ENCODE measurements around the gene TNF. TPM values are rescaled to one million over a fixed set of nuclear protein-coding genes. Genes with fewer than 3 reads are reported as not detected.

The TNF gene
- total and polyA plus RNA-seq, 2 of the 13 experiments (the other 11 are each of a cell fraction or from before 2014, with no cell fraction given), result not detected

DNA sequence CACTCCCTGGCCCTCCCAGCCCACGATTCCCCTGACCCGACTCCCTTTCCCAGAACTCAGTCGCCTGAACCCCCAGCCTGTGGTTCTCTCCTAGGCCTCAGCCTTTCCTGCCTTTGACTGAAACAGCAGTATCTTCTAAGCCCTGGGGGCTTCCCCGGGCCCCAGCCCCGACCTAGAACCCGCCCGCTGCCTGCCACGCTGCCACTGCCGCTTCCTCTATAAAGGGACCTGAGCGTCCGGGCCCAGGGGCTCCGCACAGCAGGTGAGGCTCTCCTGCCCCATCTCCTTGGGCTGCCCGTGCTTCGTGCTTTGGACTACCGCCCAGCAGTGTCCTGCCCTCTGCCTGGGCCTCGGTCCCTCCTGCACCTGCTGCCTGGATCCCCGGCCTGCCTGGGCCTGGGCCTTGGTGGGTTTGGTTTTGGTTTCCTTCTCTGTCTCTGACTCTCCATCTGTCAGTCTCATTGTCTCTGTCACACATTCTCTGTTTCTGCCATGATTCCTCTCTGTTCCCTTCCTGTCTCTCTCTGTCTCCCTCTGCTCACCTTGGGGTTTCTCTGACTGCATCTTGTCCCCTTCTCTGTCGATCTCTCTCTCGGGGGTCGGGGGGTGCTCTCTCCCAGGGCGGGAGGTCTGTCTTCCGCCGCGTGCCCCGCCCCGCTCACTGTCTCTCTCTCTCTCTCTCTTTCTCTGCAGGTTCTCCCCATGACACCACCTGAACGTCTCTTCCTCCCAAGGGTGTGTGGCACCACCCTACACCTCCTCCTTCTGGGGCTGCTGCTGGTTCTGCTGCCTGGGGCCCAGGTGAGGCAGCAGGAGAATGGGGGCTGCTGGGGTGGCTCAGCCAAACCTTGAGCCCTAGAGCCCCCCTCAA lies 3.1 kb upstream of the TNF start, which contains the start of gene LTA (continued):
- TF ChIP-seq, protein P1, sequence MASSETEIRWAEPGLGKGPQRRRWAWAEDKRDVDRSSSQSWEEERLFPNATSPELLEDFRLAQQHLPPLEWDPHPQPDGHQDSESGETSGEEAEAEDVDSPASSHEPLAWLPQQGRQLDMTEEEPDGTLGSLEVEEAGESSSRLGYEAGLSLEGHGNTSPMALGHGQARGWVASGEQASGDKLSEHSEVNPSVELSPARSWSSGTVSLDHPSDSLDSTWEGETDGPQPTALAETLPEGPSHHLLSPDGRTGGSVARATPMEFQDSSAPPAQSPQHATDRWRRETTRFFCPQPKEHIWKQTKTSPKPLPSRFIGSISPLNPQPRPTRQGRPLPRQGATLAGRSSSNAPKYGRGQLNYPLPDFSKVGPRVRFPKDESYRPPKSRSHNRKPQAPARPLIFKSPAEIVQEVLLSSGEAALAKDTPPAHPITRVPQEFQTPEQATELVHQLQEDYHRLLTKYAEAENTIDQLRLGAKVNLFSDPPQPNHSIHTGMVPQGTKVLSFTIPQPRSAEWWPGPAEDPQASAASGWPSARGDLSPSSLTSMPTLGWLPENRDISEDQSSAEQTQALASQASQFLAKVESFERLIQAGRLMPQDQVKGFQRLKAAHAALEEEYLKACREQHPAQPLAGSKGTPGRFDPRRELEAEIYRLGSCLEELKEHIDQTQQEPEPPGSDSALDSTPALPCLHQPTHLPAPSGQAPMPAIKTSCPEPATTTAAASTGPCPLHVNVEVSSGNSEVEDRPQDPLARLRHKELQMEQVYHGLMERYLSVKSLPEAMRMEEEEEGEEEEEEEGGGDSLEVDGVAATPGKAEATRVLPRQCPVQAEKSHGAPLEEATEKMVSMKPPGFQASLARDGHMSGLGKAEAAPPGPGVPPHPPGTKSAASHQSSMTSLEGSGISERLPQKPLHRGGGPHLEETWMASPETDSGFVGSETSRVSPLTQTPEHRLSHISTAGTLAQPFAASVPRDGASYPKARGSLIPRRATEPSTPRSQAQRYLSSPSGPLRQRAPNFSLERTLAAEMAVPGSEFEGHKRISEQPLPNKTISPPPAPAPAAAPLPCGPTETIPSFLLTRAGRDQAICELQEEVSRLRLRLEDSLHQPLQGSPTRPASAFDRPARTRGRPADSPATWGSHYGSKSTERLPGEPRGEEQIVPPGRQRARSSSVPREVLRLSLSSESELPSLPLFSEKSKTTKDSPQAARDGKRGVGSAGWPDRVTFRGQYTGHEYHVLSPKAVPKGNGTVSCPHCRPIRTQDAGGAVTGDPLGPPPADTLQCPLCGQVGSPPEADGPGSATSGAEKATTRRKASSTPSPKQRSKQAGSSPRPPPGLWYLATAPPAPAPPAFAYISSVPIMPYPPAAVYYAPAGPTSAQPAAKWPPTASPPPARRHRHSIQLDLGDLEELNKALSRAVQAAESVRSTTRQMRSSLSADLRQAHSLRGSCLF (CRISPR knock-in tag; IDR thresholded peaks at IDR 0.05; ENCODE audit: borderline replicate concordance), result no peak
- no peak for TF ChIP-seq GPN1 (CRISPR knock-in tag; IDR thresholded peaks at IDR 0.05; ENCODE audit: borderline replicate concordance)
- TF ChIP-seq, protein P2, sequence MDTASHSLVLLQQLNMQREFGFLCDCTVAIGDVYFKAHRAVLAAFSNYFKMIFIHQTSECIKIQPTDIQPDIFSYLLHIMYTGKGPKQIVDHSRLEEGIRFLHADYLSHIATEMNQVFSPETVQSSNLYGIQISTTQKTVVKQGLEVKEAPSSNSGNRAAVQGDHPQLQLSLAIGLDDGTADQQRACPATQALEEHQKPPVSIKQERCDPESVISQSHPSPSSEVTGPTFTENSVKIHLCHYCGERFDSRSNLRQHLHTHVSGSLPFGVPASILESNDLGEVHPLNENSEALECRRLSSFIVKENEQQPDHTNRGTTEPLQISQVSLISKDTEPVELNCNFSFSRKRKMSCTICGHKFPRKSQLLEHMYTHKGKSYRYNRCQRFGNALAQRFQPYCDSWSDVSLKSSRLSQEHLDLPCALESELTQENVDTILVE (CRISPR knock-in tag; IDR thresholded peaks at IDR 0.05), result no peak
- TF ChIP-seq, protein P3, sequence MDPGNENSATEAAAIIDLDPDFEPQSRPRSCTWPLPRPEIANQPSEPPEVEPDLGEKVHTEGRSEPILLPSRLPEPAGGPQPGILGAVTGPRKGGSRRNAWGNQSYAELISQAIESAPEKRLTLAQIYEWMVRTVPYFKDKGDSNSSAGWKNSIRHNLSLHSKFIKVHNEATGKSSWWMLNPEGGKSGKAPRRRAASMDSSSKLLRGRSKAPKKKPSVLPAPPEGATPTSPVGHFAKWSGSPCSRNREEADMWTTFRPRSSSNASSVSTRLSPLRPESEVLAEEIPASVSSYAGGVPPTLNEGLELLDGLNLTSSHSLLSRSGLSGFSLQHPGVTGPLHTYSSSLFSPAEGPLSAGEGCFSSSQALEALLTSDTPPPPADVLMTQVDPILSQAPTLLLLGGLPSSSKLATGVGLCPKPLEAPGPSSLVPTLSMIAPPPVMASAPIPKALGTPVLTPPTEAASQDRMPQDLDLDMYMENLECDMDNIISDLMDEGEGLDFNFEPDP (CRISPR knock-in tag; conservative IDR thresholded peaks at IDR 0.05), result 0 out of 2 replicates have a peak, but pooled peaks have one; percentile 53
- no peak for TF ChIP-seq AHR (CRISPR knock-in tag; IDR thresholded peaks at IDR 0.05)
- TF ChIP-seq KLF15 (CRISPR knock-in tag; IDR thresholded peaks at IDR 0.05; ENCODE audit: borderline replicate concordance), result 0 out of 2 replicates have a peak, but pooled peaks have one; percentile 37
- no peak for TF ChIP-seq ZNF274 (CRISPR knock-in tag; IDR thresholded peaks at IDR 0.05)
- TF ChIP-seq, protein P4, sequence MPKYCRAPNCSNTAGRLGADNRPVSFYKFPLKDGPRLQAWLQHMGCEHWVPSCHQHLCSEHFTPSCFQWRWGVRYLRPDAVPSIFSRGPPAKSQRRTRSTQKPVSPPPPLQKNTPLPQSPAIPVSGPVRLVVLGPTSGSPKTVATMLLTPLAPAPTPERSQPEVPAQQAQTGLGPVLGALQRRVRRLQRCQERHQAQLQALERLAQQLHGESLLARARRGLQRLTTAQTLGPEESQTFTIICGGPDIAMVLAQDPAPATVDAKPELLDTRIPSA (CRISPR knock-in tag; IDR thresholded peaks at IDR 0.05; ENCODE audit: borderline replicate concordance), result no peak
- TF ChIP-seq, protein P5, sequence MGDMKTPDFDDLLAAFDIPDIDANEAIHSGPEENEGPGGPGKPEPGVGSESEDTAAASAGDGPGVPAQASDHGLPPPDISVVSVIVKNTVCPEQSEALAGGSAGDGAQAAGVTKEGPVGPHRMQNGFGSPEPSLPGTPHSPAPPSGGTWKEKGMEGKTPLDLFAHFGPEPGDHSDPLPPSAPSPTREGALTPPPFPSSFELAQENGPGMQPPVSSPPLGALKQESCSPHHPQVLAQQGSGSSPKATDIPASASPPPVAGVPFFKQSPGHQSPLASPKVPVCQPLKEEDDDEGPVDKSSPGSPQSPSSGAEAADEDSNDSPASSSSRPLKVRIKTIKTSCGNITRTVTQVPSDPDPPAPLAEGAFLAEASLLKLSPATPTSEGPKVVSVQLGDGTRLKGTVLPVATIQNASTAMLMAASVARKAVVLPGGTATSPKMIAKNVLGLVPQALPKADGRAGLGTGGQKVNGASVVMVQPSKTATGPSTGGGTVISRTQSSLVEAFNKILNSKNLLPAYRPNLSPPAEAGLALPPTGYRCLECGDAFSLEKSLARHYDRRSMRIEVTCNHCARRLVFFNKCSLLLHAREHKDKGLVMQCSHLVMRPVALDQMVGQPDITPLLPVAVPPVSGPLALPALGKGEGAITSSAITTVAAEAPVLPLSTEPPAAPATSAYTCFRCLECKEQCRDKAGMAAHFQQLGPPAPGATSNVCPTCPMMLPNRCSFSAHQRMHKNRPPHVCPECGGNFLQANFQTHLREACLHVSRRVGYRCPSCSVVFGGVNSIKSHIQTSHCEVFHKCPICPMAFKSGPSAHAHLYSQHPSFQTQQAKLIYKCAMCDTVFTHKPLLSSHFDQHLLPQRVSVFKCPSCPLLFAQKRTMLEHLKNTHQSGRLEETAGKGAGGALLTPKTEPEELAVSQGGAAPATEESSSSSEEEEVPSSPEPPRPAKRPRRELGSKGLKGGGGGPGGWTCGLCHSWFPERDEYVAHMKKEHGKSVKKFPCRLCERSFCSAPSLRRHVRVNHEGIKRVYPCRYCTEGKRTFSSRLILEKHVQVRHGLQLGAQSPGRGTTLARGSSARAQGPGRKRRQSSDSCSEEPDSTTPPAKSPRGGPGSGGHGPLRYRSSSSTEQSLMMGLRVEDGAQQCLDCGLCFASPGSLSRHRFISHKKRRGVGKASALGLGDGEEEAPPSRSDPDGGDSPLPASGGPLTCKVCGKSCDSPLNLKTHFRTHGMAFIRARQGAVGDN (CRISPR knock-in tag; IDR thresholded peaks at IDR 0.05), result peak; percentile 55
- TF ChIP-seq, protein P6, sequence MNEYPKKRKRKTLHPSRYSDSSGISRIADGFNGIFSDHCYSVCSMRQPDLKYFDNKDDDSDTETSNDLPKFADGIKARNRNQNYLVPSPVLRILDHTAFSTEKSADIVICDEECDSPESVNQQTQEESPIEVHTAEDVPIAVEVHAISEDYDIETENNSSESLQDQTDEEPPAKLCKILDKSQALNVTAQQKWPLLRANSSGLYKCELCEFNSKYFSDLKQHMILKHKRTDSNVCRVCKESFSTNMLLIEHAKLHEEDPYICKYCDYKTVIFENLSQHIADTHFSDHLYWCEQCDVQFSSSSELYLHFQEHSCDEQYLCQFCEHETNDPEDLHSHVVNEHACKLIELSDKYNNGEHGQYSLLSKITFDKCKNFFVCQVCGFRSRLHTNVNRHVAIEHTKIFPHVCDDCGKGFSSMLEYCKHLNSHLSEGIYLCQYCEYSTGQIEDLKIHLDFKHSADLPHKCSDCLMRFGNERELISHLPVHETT (CRISPR knock-in tag; conservative IDR thresholded peaks at IDR 0.05), result no peak
- peak; percentile 48; the same call in 1 of the 2 replicates for TF ChIP-seq ZFX (CRISPR knock-in tag; IDR thresholded peaks at IDR 0.05; ENCODE audit: low read depth)
- no peak for TF ChIP-seq GZF1 (CRISPR knock-in tag; IDR thresholded peaks at IDR 0.05)
- no peak for TF ChIP-seq ZNF484 (CRISPR knock-in tag; IDR thresholded peaks at IDR 0.05; ENCODE audit: borderline replicate concordance, low read depth)
